DMS114 treated with DMSO at 0.1 percent for 48 hours (cell line): Measurements from ENCODE around the gene TPSB2.
"Not testable (repeated sequence)": the region's sequence is repeated elsewhere in the genome, so short reads cannot be mapped to it uniquely, and the experiment has no call there.

ENCODE experiments used
- DNase-seq: peaks from one replicate; lab custom pipeline; 2025; ENCODE audit not compliant: unreplicated experiment; lab: John Stamatoyannopoulos, UW

Gene TPSB2

DNA sequence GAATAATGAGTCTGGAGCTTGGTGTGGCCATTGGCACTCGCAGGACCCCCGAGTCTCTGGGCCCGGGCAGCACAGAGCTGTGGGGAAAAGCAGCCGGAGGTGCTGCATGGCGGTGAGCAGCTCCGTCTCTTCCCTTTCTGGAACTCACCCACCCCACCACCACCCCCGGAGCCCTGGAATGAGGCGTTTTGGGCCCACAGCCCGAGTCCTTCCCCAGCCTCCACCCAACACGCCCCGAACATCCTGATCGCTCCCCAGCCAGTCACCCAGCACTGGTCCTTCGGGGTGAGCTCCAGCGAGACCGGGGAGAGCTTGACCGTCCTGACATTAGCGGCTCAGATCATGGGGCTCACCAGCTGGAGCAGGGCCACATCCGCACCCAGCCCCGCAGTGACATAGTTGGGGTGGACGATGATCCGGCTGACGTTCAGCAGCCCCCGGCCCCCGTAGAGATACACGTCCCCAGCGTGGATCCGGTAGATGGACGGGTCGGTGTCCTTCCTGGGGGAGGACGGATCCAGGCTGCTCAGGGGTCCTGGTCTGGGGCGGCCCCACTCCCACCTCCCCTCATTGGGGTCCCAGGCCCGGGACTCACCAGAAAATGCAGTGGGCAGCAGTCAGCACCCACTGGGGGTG, 32.3 kb upstream of the TPSB2 start:
- DNase-seq = no peak

DNA sequence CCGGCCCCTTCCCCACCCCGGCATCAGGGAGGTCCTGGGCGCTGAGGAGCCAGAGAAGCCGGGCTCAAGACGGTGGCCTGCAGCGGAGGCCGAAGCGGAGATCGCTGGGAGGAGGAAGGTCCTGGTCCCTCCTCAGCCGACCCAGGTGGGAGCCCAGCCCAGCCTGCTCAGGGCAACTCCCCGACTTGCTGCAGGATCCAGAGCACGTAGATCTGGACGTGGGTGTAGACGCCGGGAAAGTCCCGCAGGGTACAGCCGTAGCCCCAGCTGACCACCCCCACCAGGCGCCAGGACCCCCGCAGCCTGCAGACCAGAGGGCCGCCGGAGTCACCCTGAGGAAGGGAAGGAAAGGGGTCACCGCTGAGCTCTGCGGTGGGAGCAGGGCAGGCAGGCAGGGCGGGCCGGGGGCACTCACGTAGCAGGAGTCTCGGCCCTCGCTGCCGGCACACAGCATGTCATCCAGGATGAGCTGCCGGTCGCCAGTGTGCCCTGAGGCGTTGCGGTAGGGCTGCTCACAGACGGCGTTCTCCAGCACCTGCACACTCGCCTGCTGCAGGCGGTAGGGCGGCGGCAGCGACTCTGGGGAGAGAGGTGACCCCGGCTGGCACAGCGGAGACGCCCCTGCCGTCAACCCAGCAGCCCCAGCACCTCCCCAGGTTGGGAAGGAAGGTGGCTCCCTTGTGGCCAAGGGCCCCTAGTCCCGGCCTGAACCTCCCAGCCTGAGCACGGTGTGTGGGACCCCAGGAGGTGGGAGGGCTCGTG, 31.3 kb upstream of the TPSB2 start:
- no peak for DNase-seq

DNA sequence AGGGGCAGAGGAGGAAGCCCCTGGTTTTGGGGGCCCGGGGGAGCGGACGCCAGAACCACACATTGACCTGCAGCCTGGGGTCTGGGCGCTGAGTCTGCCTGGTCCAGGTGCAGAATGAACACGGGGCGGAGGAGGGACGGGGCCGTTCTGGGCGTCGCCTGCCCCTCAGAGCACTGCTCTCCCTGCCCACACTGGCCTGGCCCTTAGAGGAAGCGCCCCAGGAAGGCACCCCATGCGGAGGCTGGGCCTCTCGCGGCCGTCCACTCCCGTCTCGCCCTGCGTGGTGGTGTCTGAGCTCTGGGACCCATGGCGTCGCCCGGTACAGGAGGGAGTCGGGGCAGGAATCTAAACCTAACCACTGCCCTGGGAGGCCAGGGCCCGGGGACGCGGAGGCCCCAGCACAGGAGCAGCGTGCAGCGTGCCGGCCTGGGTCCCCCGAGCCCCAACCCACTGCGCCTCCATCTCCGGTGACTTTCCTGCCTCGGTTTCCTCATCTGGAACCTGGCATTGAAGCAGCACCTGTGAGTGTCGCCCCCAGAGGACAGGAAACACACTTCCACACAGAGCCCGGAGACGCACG, 30.2 kb upstream of the TPSB2 start:
- DNase-seq = no peak

DNA sequence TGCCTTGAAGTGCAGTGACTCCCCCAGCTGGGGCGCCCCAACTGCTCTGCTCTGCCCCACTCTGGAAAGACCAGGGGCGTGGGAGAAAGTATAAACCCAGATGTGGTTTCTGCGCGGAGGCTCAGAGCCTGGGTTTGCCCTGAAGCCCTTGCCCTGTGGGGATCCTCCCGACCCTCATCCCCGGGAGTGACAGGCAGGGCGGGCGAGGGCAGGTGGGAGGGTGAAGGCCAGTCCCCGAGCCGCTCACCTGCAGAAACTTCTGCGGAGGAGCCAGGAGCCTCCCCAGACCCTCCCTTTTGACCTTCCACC, 29.7 kb upstream of the TPSB2 start:
- no peak for DNase-seq

DNA sequence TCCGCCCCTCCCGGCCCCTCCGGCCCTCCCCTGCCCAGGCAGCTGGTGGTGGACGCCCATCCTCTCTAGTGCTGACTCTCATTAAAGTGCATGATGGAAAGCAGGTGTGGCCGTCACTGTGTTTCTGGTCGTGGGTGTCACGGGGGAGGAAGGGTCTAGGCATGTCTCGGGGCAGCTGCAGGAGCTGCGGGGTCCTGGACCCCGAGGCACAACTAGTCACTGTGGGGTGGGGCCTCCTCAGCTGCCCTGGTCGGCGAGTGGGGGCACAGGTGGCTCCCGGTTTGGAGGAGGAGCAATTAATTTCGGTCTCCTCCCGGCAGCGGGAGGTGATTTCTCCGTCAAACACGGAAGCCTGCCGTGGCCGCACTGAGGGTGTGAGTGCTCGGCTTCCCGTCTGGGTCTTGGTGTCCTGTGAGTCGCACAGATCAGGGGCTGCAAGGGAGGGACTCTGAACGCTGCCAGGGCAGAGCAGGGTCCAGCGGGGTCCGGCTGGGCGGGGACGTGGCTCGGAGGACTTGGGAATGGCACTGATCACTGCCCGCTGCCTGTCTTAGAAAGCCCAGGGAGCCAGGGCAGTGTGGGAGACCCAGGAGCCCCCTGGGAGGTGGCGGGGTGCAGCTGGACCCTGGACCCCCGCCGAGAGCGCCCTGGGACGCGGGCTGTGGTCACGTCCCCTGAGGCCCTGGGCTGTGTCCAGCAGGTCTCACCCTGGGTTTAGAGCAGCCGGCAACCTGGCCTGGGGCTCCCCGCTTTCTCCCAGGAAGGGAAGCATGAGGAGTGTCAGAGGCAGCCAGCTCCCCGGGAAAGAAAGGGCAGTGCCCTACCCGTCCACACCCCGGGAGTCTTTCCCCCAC, 29.1 kb upstream of the TPSB2 start:
- DNase-seq = no peak

DNA sequence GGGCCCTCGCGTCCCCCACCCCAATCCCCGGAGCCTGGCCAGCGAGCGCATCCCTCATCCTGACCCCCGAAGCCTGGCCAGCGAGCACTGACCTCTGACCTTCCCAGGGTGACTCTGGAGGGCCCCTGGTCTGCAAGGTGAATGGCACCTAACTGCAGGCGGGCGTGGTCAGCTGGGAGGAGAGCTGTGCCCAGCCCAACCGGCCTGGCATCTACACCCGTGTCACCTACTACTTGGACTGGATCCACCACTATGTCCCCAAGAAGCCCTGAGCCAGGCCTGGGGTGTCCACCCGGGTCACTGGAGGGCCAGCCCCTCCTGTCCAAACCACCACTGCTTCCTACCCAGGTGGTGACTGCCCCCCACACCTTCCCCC, 28.2 kb upstream of the TPSB2 start:
- no peak for DNase-seq

DNA sequence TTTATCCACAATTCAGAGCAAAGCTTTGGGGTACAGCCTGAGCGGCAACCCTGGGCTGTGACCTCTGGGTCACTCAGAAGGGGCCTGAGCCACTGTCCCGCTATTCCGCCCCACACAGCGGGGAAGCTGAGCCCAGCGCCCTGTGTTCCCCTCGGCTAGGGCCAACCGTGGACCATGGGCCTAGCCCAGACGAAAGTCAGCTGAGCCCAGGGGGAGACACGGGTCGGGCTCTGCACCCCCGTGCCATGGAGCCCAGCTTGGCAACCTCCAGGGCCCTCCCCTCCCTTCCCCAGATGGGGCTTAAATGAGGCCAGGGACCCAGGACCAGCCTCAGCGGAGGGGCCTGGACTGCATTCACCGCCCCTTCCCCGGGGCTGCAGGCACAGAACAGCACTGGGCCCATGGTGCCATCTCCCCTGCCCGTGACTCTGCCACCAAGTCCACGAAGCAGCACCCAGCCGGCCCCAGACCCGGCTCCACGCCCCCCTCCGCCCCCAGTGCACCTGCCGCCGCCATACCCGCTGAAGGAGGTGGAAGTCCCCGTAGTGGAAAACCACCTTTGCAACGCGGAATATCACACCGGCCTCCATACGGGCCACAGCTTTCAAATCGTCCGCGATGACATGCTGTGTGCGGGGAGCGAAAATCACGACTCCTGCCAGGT, 27.7 kb upstream of the TPSB2 start:
- DNase-seq = no peak

DNA sequence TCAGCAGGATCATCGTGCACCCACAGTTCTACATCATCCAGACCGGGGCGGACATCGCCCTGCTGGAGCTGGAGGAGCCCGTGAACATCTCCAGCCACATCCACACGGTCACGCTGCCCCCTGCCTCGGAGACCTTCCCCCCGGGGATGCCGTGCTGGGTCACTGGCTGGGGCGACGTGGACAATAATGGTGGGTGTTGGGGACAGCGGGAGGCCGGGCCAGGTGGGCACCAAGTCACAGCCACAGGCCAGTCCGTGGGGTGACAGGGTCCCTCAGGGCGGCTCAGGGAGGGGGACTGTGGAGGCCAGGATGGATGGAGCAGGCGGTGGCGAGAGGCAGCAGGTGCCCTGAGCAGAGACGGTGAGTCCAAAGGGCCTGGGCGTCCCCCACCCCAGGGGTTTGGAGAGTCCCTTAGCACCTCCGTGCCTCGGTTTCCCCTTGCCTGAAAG, 26.9 kb upstream of the TPSB2 start:
- no peak for DNase-seq

DNA sequence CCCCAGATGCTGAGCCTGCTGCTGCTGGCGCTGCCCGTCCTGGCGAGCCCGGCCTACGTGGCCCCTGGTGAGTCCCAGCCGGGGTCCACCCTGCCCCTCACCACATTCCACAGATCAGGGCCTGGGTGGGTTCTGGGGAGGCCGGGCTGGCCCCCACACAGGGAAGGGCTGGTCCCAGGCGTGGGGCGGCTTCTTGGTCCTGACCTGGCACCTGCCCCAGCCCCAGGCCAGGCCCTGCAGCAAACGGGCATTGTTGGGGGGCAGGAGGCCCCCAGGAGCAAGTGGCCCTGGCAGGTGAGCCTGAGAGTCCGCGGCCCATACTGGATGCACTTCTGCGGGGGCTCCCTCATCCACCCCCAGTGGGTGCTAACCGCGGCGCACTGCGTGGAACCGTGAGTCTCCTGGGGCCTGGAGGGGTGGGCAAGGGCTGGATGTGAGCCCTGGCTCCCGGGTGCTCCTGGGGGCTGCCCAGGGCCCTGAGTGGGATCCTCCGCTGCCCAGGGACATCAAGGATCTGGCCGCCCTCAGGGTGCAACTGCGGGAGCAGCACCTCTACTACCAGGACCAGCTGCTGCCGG, 26.4 kb upstream of the TPSB2 start:
- DNase-seq = not testable (repeated sequence)

DNA sequence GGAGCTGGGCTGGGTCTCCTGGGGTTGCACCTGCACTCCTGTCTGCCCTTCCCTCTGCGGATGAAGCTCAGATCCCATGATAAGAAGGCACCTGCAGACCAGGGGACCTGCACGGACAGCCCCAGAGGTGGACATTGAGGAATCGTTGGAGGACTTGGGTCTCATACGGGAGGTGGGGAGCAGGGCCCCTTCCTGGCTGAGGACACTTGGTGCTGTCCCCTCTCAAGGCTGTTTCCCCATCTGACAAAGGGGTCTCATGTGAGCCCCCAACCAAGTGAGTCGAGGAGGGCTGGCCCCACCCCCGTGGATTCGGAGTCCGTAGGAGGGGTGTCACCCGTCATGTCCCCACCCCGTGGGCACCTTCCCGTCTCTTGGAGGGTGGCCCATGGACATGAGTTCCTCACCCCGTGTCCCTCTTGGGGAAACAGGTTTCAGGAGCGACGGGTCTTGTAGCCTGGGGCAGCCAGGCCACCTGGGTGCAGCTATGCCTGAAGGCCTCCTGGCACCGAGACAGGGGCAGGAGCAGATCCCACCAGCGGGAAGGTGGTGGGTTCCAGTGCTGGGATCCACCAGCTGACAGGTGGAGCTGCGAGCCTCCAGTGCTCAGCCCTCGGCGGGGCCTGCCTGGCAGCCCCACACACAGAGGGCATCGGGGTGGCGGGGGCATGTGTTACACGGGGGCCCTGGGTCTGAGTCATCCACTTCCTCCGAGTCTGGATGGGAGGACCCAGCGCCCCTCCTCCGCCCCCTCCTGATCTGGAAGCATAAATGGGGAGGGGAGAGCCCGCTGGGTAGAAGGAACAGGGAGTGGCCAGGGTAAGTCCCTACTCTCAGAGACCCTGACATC, 25.5 kb upstream of the TPSB2 start, which contains the start of gene TPSD1:
Gene TPSD1, plus strand, starts transcription at position 794 of the 847 bp plus-strand sequence. CDS start 212 bp downstream, outside the sequence.
- DNase-seq = not testable (repeated sequence)

DNA sequence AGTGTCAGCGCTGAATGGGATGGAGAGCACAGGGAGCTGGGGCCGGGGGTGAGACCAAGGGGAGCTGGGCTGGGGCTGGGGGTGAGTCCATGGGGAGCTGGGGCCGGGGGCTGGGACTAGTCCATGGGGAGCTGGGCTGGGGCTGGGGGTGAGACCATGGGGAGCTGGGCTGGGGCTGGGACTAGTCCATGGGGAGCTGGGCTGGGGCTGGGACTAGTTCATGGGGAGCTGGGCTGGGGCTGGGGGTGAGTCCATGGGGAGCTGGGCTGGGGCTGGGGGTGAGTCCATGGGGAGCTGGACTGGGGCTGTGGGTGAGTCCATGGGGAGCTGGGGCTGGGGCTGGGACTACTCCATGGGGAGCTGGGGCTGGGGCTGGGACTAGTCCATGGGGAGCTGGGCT, 24.8 kb upstream of the TPSB2 start:
- DNase-seq = not testable (repeated sequence)

DNA sequence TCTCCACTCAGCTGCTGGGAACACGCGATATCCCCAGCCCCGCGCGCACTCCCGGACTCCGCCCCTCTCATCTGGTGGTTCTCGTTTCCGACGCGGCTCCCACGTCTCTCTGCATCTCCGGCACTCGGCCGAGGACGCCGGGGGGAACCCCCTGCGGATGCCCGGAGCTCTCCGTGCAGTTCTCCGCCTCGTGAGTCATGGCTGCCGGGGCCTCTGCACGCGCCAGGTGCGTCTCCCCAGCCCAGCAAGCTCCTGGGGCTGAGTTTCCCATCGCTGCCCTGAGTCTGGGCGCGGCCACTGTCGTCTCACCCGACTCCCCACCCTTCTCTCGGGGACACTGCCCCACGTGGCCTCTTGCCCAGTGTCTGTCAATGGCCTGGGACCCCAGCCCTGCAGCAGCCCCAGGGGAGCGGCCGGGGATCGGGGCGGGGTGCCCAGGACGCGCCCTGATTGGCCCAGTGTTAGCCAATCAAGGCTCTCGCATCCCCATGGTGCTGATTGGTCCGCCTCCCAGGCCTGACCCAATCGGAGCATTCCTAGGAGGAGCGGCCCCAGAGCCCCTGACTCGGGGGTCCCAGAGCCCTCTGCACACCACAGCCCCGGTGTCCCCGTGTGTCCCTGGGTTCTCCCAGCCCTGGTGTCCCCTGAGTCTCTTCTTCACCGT, 23.8 kb upstream of the TPSB2 start:
- DNase-seq = not testable (repeated sequence)

DNA sequence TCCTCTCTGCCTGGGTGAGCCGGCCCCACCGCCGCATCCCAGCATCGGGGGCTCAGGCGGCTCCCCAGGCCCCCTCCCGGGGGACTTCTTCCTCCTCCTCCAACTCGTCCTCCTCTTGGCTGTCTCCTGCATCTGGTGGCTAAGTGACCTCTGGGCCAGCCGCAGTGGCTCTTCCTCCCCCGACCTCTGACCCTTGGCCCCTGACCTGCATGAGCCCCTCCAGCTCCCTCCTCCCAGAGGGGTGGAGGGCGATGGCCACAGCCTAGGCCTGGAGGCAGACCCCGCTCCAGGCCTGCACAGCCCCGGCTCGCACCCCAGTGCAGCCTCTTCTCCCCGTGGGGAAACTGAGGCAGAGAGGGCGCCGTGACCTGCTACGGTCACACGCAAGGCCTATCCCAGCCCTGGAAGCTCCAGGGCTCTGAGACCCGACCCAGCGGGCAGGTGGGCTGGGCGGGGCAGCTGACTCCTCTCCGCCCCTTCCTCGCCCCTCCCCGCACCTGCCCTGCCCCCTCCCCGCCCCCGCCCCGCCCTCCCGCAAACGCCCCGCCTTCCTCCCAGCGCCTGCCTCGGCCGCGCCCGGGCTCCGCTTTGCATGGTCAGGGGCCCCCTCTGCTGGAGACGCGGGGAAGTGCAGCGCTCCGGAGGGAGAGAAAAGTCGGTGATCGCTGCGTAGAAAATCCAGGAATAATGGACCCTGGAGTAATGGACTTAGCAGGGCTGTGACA, 19.2 kb upstream of the TPSB2 start:
- not testable (repeated sequence) for DNase-seq

DNA sequence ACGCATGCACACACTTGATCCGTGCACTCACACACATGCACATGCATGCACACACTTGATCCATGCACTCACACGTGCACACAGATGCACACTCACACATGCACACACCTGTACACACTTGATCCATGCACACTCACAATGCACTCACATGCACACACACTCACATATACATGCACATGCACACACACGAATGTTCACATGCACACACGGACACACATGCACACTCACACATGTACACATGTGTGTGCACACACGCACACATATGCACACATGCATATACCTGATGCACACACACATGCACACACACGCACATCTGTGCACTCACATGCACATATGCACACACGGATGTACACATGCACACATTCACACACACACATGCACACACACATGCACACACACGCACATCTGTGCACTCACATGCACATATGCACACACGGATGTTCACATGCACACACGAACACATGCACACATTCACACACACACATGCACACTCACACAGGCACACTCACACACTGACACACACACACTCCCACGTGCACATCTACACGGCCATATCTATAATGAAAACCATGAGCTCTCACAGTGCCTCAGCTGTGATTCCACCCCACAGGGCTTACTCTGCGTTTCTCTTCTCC, 18.0 kb upstream of the TPSB2 start:
- not testable (repeated sequence) for DNase-seq

DNA sequence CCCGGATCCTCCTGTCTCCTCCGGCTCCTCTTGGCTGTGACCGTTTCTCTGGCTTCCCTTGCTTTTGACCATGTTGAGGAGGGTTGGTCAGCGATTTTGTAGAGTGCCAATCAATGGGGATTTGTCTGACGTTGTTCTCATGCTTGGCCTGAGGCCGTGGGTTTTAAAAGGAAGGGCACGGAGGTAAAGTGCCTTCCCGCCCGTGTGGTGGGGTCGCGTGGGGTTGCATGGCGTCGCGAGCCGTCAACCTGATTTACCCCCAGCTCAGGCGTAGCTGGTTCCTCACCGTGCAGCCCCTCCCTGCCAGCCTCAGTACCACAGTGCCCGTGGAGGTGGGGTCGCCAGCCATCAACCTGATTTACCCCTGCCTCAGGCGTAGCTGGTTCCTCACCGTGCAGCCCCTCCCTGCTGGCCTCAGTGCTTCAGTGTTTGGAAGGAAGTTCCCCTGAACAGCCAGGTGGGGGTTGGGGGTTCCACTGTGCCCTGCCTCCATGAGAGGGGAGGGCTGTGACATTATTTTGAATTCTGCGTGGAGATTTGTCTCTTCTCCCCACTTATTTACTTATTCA, 15.6 kb upstream of the TPSB2 start:
- DNase-seq = no peak

DNA sequence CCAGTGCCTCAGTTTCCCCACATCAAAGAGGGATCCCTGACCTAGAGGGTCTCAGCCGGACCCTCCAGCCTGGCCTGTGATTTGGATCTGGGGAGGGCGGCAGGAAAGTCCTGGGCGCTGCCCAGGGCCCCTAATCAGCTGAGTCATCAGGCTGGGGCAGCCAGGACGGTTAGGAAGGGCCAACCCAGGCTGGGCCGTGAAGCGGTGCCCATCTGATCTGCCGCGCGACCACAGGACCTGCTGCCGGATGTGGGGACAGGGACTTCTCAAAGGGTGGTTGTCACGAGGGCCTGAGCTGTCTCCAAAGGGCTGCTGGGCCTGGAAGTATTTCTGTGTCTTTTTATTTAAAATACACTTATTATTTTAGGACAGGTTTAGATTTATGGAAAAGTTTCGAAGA, 14.9 kb upstream of the TPSB2 start:
- DNase-seq = no peak
